CD4-positive, alpha-beta T cell treated with Interleukin-4 for 4 hours (primary cell): ENCODE measurements around the gene EVPL.

Experiments
- DNase-seq: peaks from one replicate; pipeline ENCODE4 v3.0.0-alpha.2; 2020

Gene EVPL

GRCh38 chr17:75959051-75959838 is 67.9 kb downstream of the EVPL start:
- no peak for DNase-seq
